ENCODE measurements around the gene SGF29. TPM values are rescaled to one million over a fixed set of nuclear protein-coding genes. Genes with fewer than 3 reads are reported as not detected.

The SGF29 gene
- total RNA-seq, 1 donor from 2014 or later, result 19.8 TPM

Other genes starting within 250 kb of the SGF29 start
- not detected for gene NPIPB6, start 190.4 kb upstream of the SGF29 start, total RNA-seq
- 150 TPM for gene EIF3CL, start 150.1 kb upstream of the SGF29 start, total RNA-seq
- not detected for gene NPIPB7, start 81.6 kb upstream of the SGF29 start, total RNA-seq
- gene CLN3, start 61.8 kb upstream of the SGF29 start, total RNA-seq, result 10.4 TPM
- under 0.01 TPM for gene APOBR, start 59.3 kb upstream of the SGF29 start, total RNA-seq
- gene IL27, start 47.1 kb upstream of the SGF29 start, total RNA-seq, result 0.52 TPM
- gene NUPR1, start 14.9 kb upstream of the SGF29 start, total RNA-seq, result 3.7 TPM
- gene SULT1A2, start 43.1 kb downstream of the SGF29 start, total RNA-seq, result 0.52 TPM
- 2.6 TPM for gene SULT1A1, start 56.1 kb downstream of the SGF29 start, total RNA-seq
- gene NPIPB8, start 84.1 kb downstream of the SGF29 start, total RNA-seq, result not detected
- gene EIF3C, start 157.5 kb downstream of the SGF29 start, total RNA-seq, result 197 TPM
- 4.2 TPM for gene NPIPB9, start 197.9 kb downstream of the SGF29 start, total RNA-seq

All from skeletal muscle tissue (tissue), 1 donor.